Keratinocyte (primary cell): Measurements from ENCODE around the gene TRAFD1. TPM values are rescaled to one million over a fixed set of nuclear protein-coding genes. Genes with fewer than 3 reads are reported as not detected.

Experiments used
- DNase-seq: peaks from one replicate; pipeline ENCODE4 v3.0.0-alpha.2; 2011; ENCODE audit warnings: low read depth, missing footprints, low spot score
- FAIRE-seq: peaks from 2 replicates; lab custom pipeline; 2011; peaks lifted over from hg19 to GRCh38; lab: Jason Lieb, UNC
- H2AFZ ChIP-seq: 2 replicates; pipeline ENCODE4 v1.6.0; 2012; ENCODE audit warnings: low read length, control low read depth, inconsistent platforms; ENCODE audit not compliant: control insufficient read depth
- H3K27ac ChIP-seq: 2 replicates; pipeline ENCODE4 v1.5.1; 2011; ENCODE audit warnings: low read length; ENCODE audit not compliant: control insufficient read depth, insufficient read depth
- H3K27me3 ChIP-seq: 3 replicates; pipeline ENCODE4 v1.6.0; 2011; ENCODE audit warnings: low read length; ENCODE audit not compliant: control insufficient read depth, insufficient read depth; ENCODE audit errors: extremely low read depth
- H3K36me3 ChIP-seq, 2 experiments: 2 replicates in 1 of 2; 3 replicates in 1 of 2; pipeline ENCODE4 v1.5.1; 2011; ENCODE audit warnings: low read length in 2 of 2, mild to moderate bottlenecking in 1 of 2; ENCODE audit not compliant: control insufficient read depth in 2 of 2, insufficient read depth in 2 of 2; ENCODE audit errors: extremely low read depth in 1 of 2
- H3K4me1 ChIP-seq: 3 replicates; pipeline ENCODE4 v1.5.1; 2011; ENCODE audit warnings: low read length; ENCODE audit not compliant: control insufficient read depth, insufficient read depth; ENCODE audit errors: extremely low read depth
- H3K4me2 ChIP-seq: 3 replicates; pipeline ENCODE4 v1.6.0; 2011; ENCODE audit warnings: low read depth, low read length; ENCODE audit not compliant: control insufficient read depth, insufficient read depth; ENCODE audit errors: extremely low read depth
- H3K4me3 ChIP-seq, 3 experiments: fragments of 200-600 bp in 1 of 3; sonication (generic) in 1 of 3; 2 replicates in 2 of 3; 3 replicates in 1 of 3; pipeline ENCODE4 v1.5.1; 2011 to 2016; ENCODE audit warnings: low read length in 3 of 3, mild to moderate bottlenecking in 3 of 3, control low read depth in 2 of 3, inconsistent platforms in 1 of 3, low read depth in 1 of 3, mixed read lengths in 1 of 3, mixed run types in 1 of 3, moderate library complexity in 1 of 3; ENCODE audit not compliant: control insufficient read depth in 2 of 3, insufficient read depth in 2 of 3; ENCODE audit errors: extremely low read depth in 1 of 3
- H3K79me2 ChIP-seq: 2 replicates; pipeline ENCODE4 v1.6.0; 2012; ENCODE audit warnings: low read length; ENCODE audit not compliant: control insufficient read depth, insufficient read depth
- H3K9ac ChIP-seq: 3 replicates; pipeline ENCODE4 v1.6.0; 2011; ENCODE audit warnings: low read length; ENCODE audit not compliant: control insufficient read depth, insufficient read depth; ENCODE audit errors: extremely low read depth
- H3K9me1 ChIP-seq: 3 replicates; pipeline ENCODE4 v1.6.0; 2011; ENCODE audit warnings: low read length; ENCODE audit not compliant: control insufficient read depth, insufficient read depth; ENCODE audit errors: extremely low read depth
- H3K9me3 ChIP-seq: 2 replicates; pipeline ENCODE4 v1.5.1; 2012; ENCODE audit warnings: low read depth, low read length; ENCODE audit not compliant: control insufficient read depth
- H4K20me1 ChIP-seq: 3 replicates; pipeline ENCODE4 v1.6.0; 2011; ENCODE audit warnings: low read length; ENCODE audit not compliant: control insufficient read depth, insufficient read depth; ENCODE audit errors: extremely low read depth
- EZH2 ChIP-seq: IDR thresholded peaks from one replicate; pipeline ENCODE4 v1.6.1; 2012; ENCODE audit warnings: inconsistent platforms, mild to moderate bottlenecking, low read length, moderate library complexity
- dilution Hi-C: fragments of 300-500 bp; cut with MboI; formaldehyde crosslinking; loops from one replicate; pipeline ENCODE4 v1.7.0; 2020; ENCODE audit warnings: low sequenced_read_pairs; ENCODE audit not compliant: extremely low pct_ligation_motif_present
- polyA plus RNA-seq, 5 experiments: library from polyadenylated mRNA; depleted of rRNA in 3 of 5; stranded (reverse) in 3 of 5; stranded (forward) in 1 of 5; unstranded in 1 of 5; fragments of >200 nt; gene quantifications; 1 replicate in 1 of 5; 2 replicates in 3 of 5; 3 replicates in 1 of 5; pipeline versions ENCODE4 v1.2.1 to v1.2.3, GENCODE V29; 2011 to 2012; ENCODE audit warnings: missing spikeins in 2 of 5, low read depth in 1 of 5, low replicate concordance in 1 of 5
- TF ChIP-seq, protein P1 (sequence below), 3 experiments: IDR thresholded peaks in 1 of 3; conservative IDR thresholded peaks in 1 of 3; optimal IDR thresholded peaks in 1 of 3; 2 replicates in 2 of 3; 3 replicates in 1 of 3; pipeline versions ENCODE3 to v1.5.1; 2011; ENCODE audit warnings: low read length in 3 of 3, mild to moderate bottlenecking in 3 of 3, moderate library complexity in 2 of 3, control low read depth in 1 of 3, inconsistent platforms in 1 of 3; ENCODE audit not compliant: insufficient read depth in 2 of 3; ENCODE audit errors: extremely low read depth in 1 of 3

TRAFD1 gene
- polyA plus RNA-seq, 1 donor (not counting 4 experiments of a cell fraction or from before 2014, with no cell fraction given): 25.6 TPM

DNA sequence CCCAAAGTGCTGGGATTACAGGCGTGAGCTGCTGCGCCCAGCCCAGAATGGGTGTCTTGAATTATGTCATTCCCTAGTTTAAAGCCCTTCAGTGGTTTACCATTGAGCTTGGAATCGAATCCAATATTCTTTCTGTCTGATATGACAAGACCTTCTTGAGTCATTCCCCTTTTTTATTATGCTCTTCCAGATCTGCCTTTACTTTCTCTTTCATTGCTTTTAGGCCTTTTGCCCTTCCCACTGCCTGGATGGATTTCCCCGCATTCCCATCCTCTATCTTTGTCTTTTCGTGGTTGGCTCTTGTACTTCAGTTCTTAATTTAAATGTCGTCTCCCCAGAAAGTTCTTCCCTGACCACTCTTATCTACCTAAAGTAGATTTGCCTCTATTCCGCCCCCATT is 1.6 kb downstream of the TRAFD1 start:
- Histone ChIP-seq H3K27ac (peak overlapping the region; percentile 80), H4K20me1 (no peaks in the 10 kb centered on the region), H3K9me1 (peaks cover 2% of the 10 kb centered on the region), H3K4me2 (peak overlapping the region; percentile 99), H3K79me2 (peaks cover 29% of the 10 kb centered on the region), H3K27me3 (no peaks in the 10 kb centered on the region), H3K36me3 (no peaks in the 10 kb centered on the region), H3K9me3 (no peaks in the 10 kb centered on the region), H3K4me3 (peak overlapping the region; percentile 86 to 93 (median 89)), H2AFZ (no peak overlapping the region), H3K4me1 (peaks cover 50% of the 10 kb centered on the region), H3K9ac (peak overlapping the region; percentile 94)
- DNase-seq (no peak), FAIRE-seq (no peak)
- TF ChIP-seq, protein P1, sequence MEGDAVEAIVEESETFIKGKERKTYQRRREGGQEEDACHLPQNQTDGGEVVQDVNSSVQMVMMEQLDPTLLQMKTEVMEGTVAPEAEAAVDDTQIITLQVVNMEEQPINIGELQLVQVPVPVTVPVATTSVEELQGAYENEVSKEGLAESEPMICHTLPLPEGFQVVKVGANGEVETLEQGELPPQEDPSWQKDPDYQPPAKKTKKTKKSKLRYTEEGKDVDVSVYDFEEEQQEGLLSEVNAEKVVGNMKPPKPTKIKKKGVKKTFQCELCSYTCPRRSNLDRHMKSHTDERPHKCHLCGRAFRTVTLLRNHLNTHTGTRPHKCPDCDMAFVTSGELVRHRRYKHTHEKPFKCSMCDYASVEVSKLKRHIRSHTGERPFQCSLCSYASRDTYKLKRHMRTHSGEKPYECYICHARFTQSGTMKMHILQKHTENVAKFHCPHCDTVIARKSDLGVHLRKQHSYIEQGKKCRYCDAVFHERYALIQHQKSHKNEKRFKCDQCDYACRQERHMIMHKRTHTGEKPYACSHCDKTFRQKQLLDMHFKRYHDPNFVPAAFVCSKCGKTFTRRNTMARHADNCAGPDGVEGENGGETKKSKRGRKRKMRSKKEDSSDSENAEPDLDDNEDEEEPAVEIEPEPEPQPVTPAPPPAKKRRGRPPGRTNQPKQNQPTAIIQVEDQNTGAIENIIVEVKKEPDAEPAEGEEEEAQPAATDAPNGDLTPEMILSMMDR (optimal IDR thresholded peaks at IDR 0.05 in 1 of 3, IDR thresholded peaks at IDR 0.05 in 1 of 3, conservative IDR thresholded peaks at IDR 0.05 in 1 of 3; ENCODE audit: extremely low read depth in 1 of 3, insufficient read depth in 2 of 3, low read length in 3 of 3): no peak
- no peak for TF ChIP-seq EZH2
- dilution Hi-C loops: no loop called here

DNA sequence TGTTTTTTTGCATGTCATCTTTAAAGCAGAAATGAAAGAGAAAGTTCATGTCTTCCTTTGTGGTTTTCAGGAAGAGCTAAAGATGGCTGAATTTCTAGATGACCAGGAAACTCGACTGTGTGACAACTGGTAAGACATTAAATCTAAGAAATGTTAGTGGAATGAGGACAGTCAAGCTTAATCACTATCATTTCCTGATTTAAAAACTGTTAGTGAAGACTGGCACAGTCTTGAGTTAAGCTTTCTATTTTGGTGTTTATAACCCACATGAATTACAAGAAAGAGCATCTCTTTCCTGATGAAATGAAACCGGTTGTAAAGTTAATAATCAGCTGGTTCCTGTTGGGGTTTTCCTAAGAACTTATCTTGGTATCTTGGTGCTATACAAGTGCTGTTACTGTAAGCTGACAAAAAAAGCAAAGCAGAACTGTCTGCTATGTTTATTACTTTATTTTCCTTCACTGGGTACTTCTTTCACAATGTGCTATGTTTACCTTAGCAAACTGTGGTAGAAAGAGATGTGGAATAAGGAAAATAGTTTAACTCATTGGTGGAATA is 5.2 kb downstream of the TRAFD1 start:
- Histone ChIP-seq H4K20me1 (no peaks in the 10 kb centered on the region), H3K9me3 (no peaks in the 10 kb centered on the region), H3K4me3 (peak overlapping the region in 2 of 3 experiments; percentile 9 to 18), H3K4me2 (peak overlapping the region; percentile 52), H2AFZ (peak overlapping the region; percentile 24), H3K27ac (peak overlapping the region; percentile 5), H3K9ac (peak overlapping the region; percentile 19), H3K9me1 (peaks cover 2% of the 10 kb centered on the region), H3K4me1 (peaks cover 30% of the 10 kb centered on the region), H3K27me3 (no peaks in the 10 kb centered on the region), H3K36me3 (peaks cover 5 to 9% of the 10 kb centered on the region in 2 experiments), H3K79me2 (peaks cover 32% of the 10 kb centered on the region)
- no peak for TF ChIP-seq EZH2
- TF ChIP-seq, protein P1 (optimal IDR thresholded peaks at IDR 0.05 in 1 of 3, IDR thresholded peaks at IDR 0.05 in 1 of 3, conservative IDR thresholded peaks at IDR 0.05 in 1 of 3; ENCODE audit: extremely low read depth in 1 of 3, insufficient read depth in 2 of 3, low read length in 3 of 3): no peak
- DNase-seq (no peak), FAIRE-seq (no peak)
- dilution Hi-C loops: no loop called here
